H9 (cell line): ENCODE measurements around the gene ZNRF3. TPM values are rescaled to one million over a fixed set of nuclear protein-coding genes. Genes with fewer than 3 reads are reported as not detected.

Source experiments
- DNase-seq: peaks from one replicate; pipeline ENCODE4 v3.0.0-alpha.2; 2017
- H2AFZ ChIP-seq: one replicate; pipeline ENCODE4 v1.6.1; 2013; ENCODE audit warnings: mild to moderate bottlenecking, low read length, control low read depth, moderate library complexity
- H2AK5ac ChIP-seq: 2 replicates; pipeline ENCODE4 v1.6.1; 2013; ENCODE audit warnings: low read length, control low read depth, mixed read lengths; ENCODE audit not compliant: insufficient read length
- H2BK120ac ChIP-seq: one replicate; pipeline ENCODE4 v1.6.1; 2013; ENCODE audit warnings: low read depth, mild to moderate bottlenecking, low read length, control low read depth, inconsistent platforms; ENCODE audit not compliant: poor library complexity, severe bottlenecking
- H2BK12ac ChIP-seq: 2 replicates; pipeline ENCODE4 v1.6.1; 2013; ENCODE audit warnings: low read length, control low read depth, mixed read lengths, low read depth; ENCODE audit not compliant: insufficient read length
- H2BK15ac ChIP-seq: 2 replicates; pipeline ENCODE4 v1.6.1; 2013; ENCODE audit warnings: low read depth, low read length, control low read depth
- H2BK20ac ChIP-seq: one replicate; pipeline ENCODE4 v1.6.1; 2013; ENCODE audit warnings: low read depth, mild to moderate bottlenecking, low read length, control low read depth, inconsistent platforms; ENCODE audit not compliant: poor library complexity, severe bottlenecking
- H2BK5ac ChIP-seq: 2 replicates; pipeline ENCODE4 v1.6.1; 2013; ENCODE audit warnings: low read length, control low read depth, mixed read lengths; ENCODE audit not compliant: insufficient read length
- H3K14ac ChIP-seq: 2 replicates; pipeline ENCODE4 v1.6.1; 2013; ENCODE audit warnings: low read length, control low read depth; ENCODE audit not compliant: insufficient read depth
- H3K18ac ChIP-seq: 2 replicates; pipeline ENCODE4 v1.6.1; 2013; ENCODE audit warnings: low read depth, mild to moderate bottlenecking, mixed read lengths, low read length, control low read depth; ENCODE audit not compliant: insufficient read length
- H3K23ac ChIP-seq: 2 replicates; pipeline ENCODE4 v1.6.1; 2013; ENCODE audit warnings: low read length, control low read depth, mixed read lengths, low read depth; ENCODE audit not compliant: insufficient read length
- H3K23me2 ChIP-seq: 2 replicates; pipeline ENCODE4 v1.6.1; 2013; ENCODE audit warnings: low read depth, mild to moderate bottlenecking, mixed read lengths, low read length, control low read depth; ENCODE audit not compliant: insufficient read length, poor library complexity, severe bottlenecking
- H3K27ac ChIP-seq: 2 replicates; pipeline ENCODE4 v1.5.1; 2013; ENCODE audit warnings: low read length, control low read depth, mixed read lengths, low read depth; ENCODE audit not compliant: insufficient read length
- H3K27me3 ChIP-seq: 2 replicates; pipeline ENCODE4 v1.6.1; 2013; ENCODE audit warnings: low read length, control low read depth, inconsistent platforms; ENCODE audit not compliant: insufficient read depth
- H3K4ac ChIP-seq: 2 replicates; pipeline ENCODE4 v1.6.1; 2013; ENCODE audit warnings: low read depth, mild to moderate bottlenecking, control low read depth, inconsistent platforms, low read length, moderate library complexity
- H3K4me1 ChIP-seq: 2 replicates; pipeline ENCODE4 v1.6.1; 2013; ENCODE audit warnings: low read length, control low read depth, inconsistent platforms; ENCODE audit not compliant: insufficient read depth
- H3K4me2 ChIP-seq: 2 replicates; pipeline ENCODE4 v1.6.1; 2013; ENCODE audit warnings: low read length, control low read depth, mixed read lengths; ENCODE audit not compliant: insufficient read length, insufficient read depth
- H3K56ac ChIP-seq: 2 replicates; pipeline ENCODE4 v1.6.1; 2013; ENCODE audit warnings: low read depth, mild to moderate bottlenecking, mixed read lengths, low read length, control low read depth; ENCODE audit not compliant: insufficient read length
- H3K79me1 ChIP-seq: 2 replicates; pipeline ENCODE4 v1.6.1; 2013; ENCODE audit warnings: low read depth, mild to moderate bottlenecking, moderate library complexity, low read length, control low read depth, inconsistent platforms; ENCODE audit not compliant: insufficient read depth, poor library complexity, severe bottlenecking
- H3K79me2 ChIP-seq: 2 replicates; pipeline ENCODE4 v1.6.1; 2013; ENCODE audit warnings: low read length, control low read depth, inconsistent platforms; ENCODE audit not compliant: insufficient read depth
- H3K9ac ChIP-seq: 2 replicates; pipeline ENCODE4 v1.6.1; 2013; ENCODE audit warnings: low read length, control low read depth, mixed read lengths; ENCODE audit not compliant: insufficient read length; ENCODE audit errors: extremely low read depth
- H3K9me3 ChIP-seq: one replicate; pipeline ENCODE4 v1.6.1; 2013; ENCODE audit warnings: low read depth, low read length, inconsistent platforms; ENCODE audit not compliant: control insufficient read depth
- H3T11ph ChIP-seq: one replicate; pipeline ENCODE4 v1.6.1; 2013; ENCODE audit warnings: mild to moderate bottlenecking, low read length, control low read depth, inconsistent platforms
- H4K20me1 ChIP-seq: one replicate; pipeline ENCODE4 v1.6.1; 2013; ENCODE audit not compliant: control insufficient read depth, insufficient read length, insufficient read depth
- H4K5ac ChIP-seq: 2 replicates; pipeline ENCODE4 v1.6.1; 2013; ENCODE audit warnings: low read depth, mild to moderate bottlenecking, mixed read lengths, low read length, control low read depth; ENCODE audit not compliant: insufficient read length
- H4K8ac ChIP-seq: replicated peaks from 2 replicates; pipeline ENCODE4 v1.6.1; 2013; ENCODE audit warnings: low read length, control low read depth, mixed read lengths, low read depth; ENCODE audit not compliant: insufficient read length
- H4K91ac ChIP-seq: 2 replicates; pipeline ENCODE4 v1.6.1; 2013; ENCODE audit warnings: low read depth, mild to moderate bottlenecking, moderate library complexity, mixed read lengths, low read length, control low read depth; ENCODE audit not compliant: insufficient read length
- H3K27ac Mint-ChIP-seq, 3 experiments: 2 replicates in 2 of 3; 3 replicates in 1 of 3; pipeline ENCODE4 v1.8.0; 2020 to 2021; ENCODE audit warnings: mixed read lengths in 3 of 3, mild to moderate bottlenecking in 1 of 3, moderate library complexity in 1 of 3
- H3K27me3 Mint-ChIP-seq: 2 replicates; pipeline ENCODE4 v1.8.0; 2021; ENCODE audit warnings: low read depth, mild to moderate bottlenecking, moderate library complexity, mixed read lengths
- H3K36me3 Mint-ChIP-seq, 3 experiments: 2 replicates in 2 of 3; 3 replicates in 1 of 3; pipeline ENCODE4 v1.8.0; 2020 to 2021; ENCODE audit warnings: low read depth in 3 of 3, mixed read lengths in 3 of 3; ENCODE audit not compliant: insufficient read depth in 1 of 3
- H3K4me1 Mint-ChIP-seq, 2 experiments: 2 replicates each; pipeline ENCODE4 v1.8.0; 2020; ENCODE audit warnings: mixed read lengths in 2 of 2
- H3K4me3 Mint-ChIP-seq, 2 experiments: 2 replicates in 1 of 2; 3 replicates in 1 of 2; pipeline ENCODE4 v1.8.0; 2020 to 2021; ENCODE audit warnings: mild to moderate bottlenecking in 2 of 2, mixed read lengths in 2 of 2, moderate library complexity in 1 of 2
- H3K9me3 Mint-ChIP-seq, 2 experiments: 2 replicates in 1 of 2; 3 replicates in 1 of 2; pipeline ENCODE4 v1.8.0; 2020; ENCODE audit warnings: mild to moderate bottlenecking in 2 of 2, mixed read lengths in 2 of 2, moderate library complexity in 1 of 2
- WGBS: extraction: QIAGEN DNeasy Blood & Tissue Kit; methylation state at CpG from one replicate; pipeline ENCODE4 v1.1.7; 2013; ENCODE audit warnings: missing lambda C conversion rate, low lambda C conversion rate, mixed read lengths; ENCODE audit not compliant: insufficient read length; ENCODE audit errors: extremely low coverage; 5-methylcytosine and 5-hydroxymethylcytosine counted together
- total RNA-seq: library from RNA; stranded (reverse); gene quantifications from 2 replicates; pipeline ENCODE4 v1.2.1, GENCODE V29; 2021
- TF ChIP-seq, protein P1 (sequence below): fragments of 200-600 bp; sonication (generic); conservative IDR thresholded peaks from 3 replicates; pipeline ENCODE4 v1.8.0; 2021; ENCODE audit warnings: antibody characterized with exemption, mild to moderate bottlenecking

ZNRF3 gene
- total RNA-seq, 1 experiment from 2014 or later, result 20.6 TPM

DNA sequence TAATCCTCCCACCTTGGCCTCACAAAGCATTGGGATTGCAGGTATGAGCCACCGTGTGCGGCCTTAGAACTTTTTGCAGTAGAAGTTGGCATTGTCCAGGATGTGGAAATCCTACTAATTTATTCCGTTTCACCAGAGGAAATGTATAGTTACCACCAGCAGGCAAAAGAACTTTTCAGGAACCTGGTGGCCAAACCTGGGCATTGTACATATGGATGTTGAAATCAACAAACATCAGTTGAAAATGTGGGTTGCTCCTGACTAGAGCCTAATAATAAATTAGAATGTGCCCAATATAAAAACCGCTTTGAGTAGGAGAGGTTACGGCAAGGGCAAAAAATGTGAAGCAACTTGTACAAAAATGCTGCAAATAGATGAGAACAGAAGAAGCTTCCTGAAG lies 42.3 kb upstream of the ZNRF3 start:
- Histone ChIP-seq H3T11ph (no peak overlapping the region), H3K18ac (no peak overlapping the region), H2BK120ac (no peak overlapping the region), H3K79me1 (no peaks in the 10 kb centered on the region), H3K27me3 (no peaks in the 10 kb centered on the region), H3K4me1 (no peaks in the 10 kb centered on the region), H2BK15ac (no peak overlapping the region), H3K79me2 (no peaks in the 10 kb centered on the region), H2BK12ac (no peak overlapping the region), H3K4me2 (no peak overlapping the region), H3K4ac (no peak overlapping the region), H3K27ac (no peak overlapping the region), H4K20me1 (no peaks in the 10 kb centered on the region), H2AK5ac (no peak overlapping the region), H3K14ac (no peak overlapping the region), H2AFZ (no peak overlapping the region), H3K9ac (no peak overlapping the region), H4K91ac (no peak overlapping the region), H2BK5ac (no peak overlapping the region), H4K8ac (no peak overlapping the region), H3K23me2 (no peaks in the 10 kb centered on the region), H4K5ac (no peak overlapping the region), H3K9me3 (no peaks in the 10 kb centered on the region), H3K23ac (no peak overlapping the region), H2BK20ac (no peak overlapping the region), H3K56ac (no peak overlapping the region)
- peaks cover 1% of the 10 kb centered on the region; the same call in 1 of the 2 replicates for H3K27me3 Mint-ChIP-seq
- WGBS, result no CpG with 5 or more reads among the region's 5 CpGs
- peaks cover 0 to 1% (median 0%) of the 10 kb centered on the region in 3 experiments; a peak in 2 of 7 replicates for H3K36me3 Mint-ChIP-seq
- H3K4me3 Mint-ChIP-seq, result no peak overlapping the region
- no peak overlapping the region for H3K27ac Mint-ChIP-seq
- peaks cover 3 to 4% of the 10 kb centered on the region in 2 experiments; a peak in 2 of 4 replicates for H3K4me1 Mint-ChIP-seq
- TF ChIP-seq, protein P1, sequence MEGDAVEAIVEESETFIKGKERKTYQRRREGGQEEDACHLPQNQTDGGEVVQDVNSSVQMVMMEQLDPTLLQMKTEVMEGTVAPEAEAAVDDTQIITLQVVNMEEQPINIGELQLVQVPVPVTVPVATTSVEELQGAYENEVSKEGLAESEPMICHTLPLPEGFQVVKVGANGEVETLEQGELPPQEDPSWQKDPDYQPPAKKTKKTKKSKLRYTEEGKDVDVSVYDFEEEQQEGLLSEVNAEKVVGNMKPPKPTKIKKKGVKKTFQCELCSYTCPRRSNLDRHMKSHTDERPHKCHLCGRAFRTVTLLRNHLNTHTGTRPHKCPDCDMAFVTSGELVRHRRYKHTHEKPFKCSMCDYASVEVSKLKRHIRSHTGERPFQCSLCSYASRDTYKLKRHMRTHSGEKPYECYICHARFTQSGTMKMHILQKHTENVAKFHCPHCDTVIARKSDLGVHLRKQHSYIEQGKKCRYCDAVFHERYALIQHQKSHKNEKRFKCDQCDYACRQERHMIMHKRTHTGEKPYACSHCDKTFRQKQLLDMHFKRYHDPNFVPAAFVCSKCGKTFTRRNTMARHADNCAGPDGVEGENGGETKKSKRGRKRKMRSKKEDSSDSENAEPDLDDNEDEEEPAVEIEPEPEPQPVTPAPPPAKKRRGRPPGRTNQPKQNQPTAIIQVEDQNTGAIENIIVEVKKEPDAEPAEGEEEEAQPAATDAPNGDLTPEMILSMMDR, result no peak; the same call in 2 of the 3 replicates
- no peaks in the 10 kb centered on the region; a peak in 1 of 5 replicates for H3K9me3 Mint-ChIP-seq
- no peak for DNase-seq
